ENCODE data around the gene TRAPPC14. TPM values are rescaled to one million over a fixed set of nuclear protein-coding genes. Genes with fewer than 3 reads are reported as not detected.

The TRAPPC14 gene
- polyA plus RNA-seq, 1 of the 3 experiments (the other 2 are of a cell fraction), result 13.9 TPM

DNA sequence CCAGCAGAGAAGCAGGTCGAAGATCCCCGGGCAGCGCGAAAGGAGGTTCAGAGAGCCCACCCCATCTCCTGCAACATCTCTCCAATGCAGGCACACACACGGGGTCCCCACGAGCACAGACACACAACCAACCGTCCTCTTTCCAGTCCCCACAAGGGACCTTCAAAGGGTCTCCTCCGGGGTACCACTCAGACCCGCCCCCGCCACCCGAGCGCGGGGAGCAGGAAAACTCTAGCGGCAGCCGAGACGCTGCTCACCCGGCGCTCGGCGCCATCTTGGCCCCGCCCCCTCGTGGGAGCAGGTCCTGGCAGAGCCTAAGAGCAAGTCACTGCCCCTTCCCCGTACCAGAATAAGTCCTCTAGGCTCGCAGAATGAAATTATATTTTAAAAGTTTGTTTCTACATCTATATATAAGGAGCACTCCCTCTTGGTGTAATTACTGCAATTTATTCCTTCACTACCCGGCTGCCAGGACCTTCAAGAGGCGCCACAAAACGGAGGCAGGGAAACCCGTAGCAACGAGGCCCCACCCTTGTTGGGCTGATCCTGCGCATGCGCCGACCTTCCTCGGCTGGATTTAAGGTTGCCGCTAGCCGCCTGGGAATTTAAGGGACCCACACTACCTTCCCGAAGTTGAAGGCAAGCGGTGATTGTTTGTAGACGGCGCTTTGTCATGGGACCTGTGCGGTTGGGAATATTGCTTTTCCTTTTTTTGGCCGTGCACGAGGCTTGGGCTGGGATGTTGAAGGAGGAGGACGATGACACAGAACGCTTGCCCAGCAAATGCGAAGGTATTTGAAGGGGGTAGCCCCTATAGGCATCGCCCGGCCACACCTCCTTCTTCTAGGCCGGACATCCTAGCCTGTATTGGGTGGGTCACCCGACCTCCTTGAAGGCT is 39.2 kb downstream of the TRAPPC14 start, which contains the start of the genes CNPY4 and TAF6 (continued):
- TF ChIP-seq, protein P1, sequence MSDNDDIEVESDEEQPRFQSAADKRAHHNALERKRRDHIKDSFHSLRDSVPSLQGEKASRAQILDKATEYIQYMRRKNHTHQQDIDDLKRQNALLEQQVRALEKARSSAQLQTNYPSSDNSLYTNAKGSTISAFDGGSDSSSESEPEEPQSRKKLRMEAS (IDR thresholded peaks at IDR 0.05; ENCODE audit: low read depth), result peak; percentile 66
- peak; percentile 89 for TF ChIP-seq POLR2AphosphoS5 (IDR thresholded peaks at IDR 0.05; ENCODE audit: low read depth, low read length)

DNA sequence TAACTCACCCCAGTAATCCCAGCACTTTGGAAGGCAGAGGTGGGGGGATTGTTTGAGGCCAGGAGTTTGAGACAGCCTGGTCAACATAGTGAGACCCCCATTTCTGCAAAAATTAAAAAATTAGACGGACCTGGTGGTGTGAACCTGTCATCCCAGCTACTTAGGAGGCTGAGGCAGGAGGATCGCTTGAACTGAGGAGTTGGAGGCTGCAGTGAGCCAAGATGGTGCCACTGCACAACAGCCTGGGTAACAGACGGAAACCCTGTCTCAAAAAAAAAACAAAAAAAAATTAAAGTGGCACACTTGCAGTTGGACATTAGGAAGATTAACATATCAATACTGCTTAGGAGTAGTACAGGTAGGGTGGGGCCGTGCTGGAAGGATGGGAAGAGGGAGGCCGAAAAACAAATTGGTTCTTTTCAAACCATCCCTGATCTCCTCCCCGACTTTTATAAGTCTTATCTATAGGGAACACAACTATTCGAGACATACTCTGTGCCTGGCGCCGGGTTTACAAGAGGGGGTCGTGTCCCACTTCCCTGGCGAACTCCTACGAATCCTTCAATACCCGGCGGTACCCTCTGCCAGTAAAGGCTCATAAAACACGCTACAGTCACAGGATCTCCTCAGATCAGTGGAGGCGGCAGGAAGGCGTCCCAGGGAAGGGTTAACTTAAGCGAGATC is 40.0 kb downstream of the TRAPPC14 start:
- H3K79me2 ChIP-seq (ENCODE audit: insufficient read depth), result peaks cover 47% of the 10 kb centered on the region
- TF ChIP-seq NFIC (IDR thresholded peaks at IDR 0.05; ENCODE audit: borderline replicate concordance), result no peak
- no peak for TF ChIP-seq FOXM1 (IDR thresholded peaks at IDR 0.05; ENCODE audit: low read depth)
- TF ChIP-seq RAD21 (IDR thresholded peaks at IDR 0.05; ENCODE audit: low read length), result no peak
- TF ChIP-seq, protein P2, sequence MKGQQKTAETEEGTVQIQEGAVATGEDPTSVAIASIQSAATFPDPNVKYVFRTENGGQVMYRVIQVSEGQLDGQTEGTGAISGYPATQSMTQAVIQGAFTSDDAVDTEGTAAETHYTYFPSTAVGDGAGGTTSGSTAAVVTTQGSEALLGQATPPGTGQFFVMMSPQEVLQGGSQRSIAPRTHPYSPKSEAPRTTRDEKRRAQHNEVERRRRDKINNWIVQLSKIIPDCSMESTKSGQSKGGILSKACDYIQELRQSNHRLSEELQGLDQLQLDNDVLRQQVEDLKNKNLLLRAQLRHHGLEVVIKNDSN (IDR thresholded peaks at IDR 0.05; ENCODE audit: borderline replicate concordance, low read depth), result no peak
- TF ChIP-seq, protein P3, sequence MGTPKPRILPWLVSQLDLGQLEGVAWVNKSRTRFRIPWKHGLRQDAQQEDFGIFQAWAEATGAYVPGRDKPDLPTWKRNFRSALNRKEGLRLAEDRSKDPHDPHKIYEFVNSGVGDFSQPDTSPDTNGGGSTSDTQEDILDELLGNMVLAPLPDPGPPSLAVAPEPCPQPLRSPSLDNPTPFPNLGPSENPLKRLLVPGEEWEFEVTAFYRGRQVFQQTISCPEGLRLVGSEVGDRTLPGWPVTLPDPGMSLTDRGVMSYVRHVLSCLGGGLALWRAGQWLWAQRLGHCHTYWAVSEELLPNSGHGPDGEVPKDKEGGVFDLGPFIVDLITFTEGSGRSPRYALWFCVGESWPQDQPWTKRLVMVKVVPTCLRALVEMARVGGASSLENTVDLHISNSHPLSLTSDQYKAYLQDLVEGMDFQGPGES (IDR thresholded peaks at IDR 0.05; ENCODE audit: low read depth, low read length), result no peak
- no peak for TF ChIP-seq ELF1 (IDR thresholded peaks at IDR 0.05)
- TF ChIP-seq, protein P4, sequence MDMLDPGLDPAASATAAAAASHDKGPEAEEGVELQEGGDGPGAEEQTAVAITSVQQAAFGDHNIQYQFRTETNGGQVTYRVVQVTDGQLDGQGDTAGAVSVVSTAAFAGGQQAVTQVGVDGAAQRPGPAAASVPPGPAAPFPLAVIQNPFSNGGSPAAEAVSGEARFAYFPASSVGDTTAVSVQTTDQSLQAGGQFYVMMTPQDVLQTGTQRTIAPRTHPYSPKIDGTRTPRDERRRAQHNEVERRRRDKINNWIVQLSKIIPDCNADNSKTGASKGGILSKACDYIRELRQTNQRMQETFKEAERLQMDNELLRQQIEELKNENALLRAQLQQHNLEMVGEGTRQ (IDR thresholded peaks at IDR 0.05; ENCODE audit: borderline replicate concordance, low read depth, low read length), result no peak
- no peak for TF ChIP-seq TAF1 (IDR thresholded peaks at IDR 0.05; ENCODE audit: borderline replicate concordance, low read depth, low read length)
- no peak for TF ChIP-seq MEF2A (IDR thresholded peaks at IDR 0.05; ENCODE audit: borderline replicate concordance, low read depth)
- H3K4me1 ChIP-seq (ENCODE audit: control insufficient read depth in 1 of 2, insufficient read depth in 2 of 2, low read depth in 1 of 2, low read length in 1 of 2), result peaks cover 0 to 11% of the 10 kb centered on the region in 2 experiments; a peak in 2 of 4 replicates
- no peaks in the 10 kb centered on the region for H3K9me2 ChIP-seq
- H3K9me3 ChIP-seq, result no peaks in the 10 kb centered on the region
- peak overlapping the region; percentile 69 to 97 for H3K4me3 ChIP-seq (ENCODE audit: low read depth in 2 of 2, low read length in 1 of 2)
- ChIA-PET POLR2A (no interaction called here), CTCF (interaction anchor here (7.2 kb wide), 1 partner anchor 13 kb away, joined by 42 read pairs; no protein-coding TSS in a partner anchor)
- peaks cover 20% of the 10 kb centered on the region for H3F3A ChIP-seq (replicated peaks; ENCODE audit: insufficient read depth)
- peak overlapping the region; percentile 84 for H3K27ac ChIP-seq (ENCODE audit: low read depth in 2 of 2, low read length in 1 of 2)
- peak overlapping the region; percentile 93 for H2AFZ ChIP-seq (ENCODE audit: low read depth)
- WGBS (ENCODE audit: low lambda C conversion rate), result 17% methylated on average over 18 of the region's 18 CpGs
- peak overlapping the region; percentile 96 for H3K4me2 ChIP-seq
- no peak for DNase-seq
- peak overlapping the region; percentile 78 for H3K9ac ChIP-seq
- H4K20me1 ChIP-seq (ENCODE audit: insufficient read depth), result no peaks in the 10 kb centered on the region
- peaks cover 5 to 25% of the 10 kb centered on the region in 2 experiments for H3K36me3 ChIP-seq (replicated peaks in 1 of 2; ENCODE audit: control insufficient read depth in 1 of 2, insufficient read depth in 2 of 2, low read length in 1 of 2)
- H3K27me3 ChIP-seq (ENCODE audit: insufficient read depth), result no peaks in the 10 kb centered on the region
